T-cell (primary cell): ENCODE results near the gene ZBTB32. TPM values are rescaled to one million over a fixed set of nuclear protein-coding genes. Genes with fewer than 3 reads are reported as not detected.

Experiments
- ATAC-seq, 4 experiments: fragments of 200-7000 bp in 3 of 4; fragments of 150-1000 bp in 1 of 4; cut with Tn5 transposase; replicated peaks in 1 of 4; 1 replicate in 3 of 4; 2 replicates in 1 of 4; pipeline ENCODE4 v1.10.0; 2021; ENCODE audit warnings: moderate library complexity in 3 of 4, mild to moderate bottlenecking in 2 of 4, moderate number of reproducible peaks in 1 of 4
- CTCF ChIA-PET, 2 donors: fragments of 300-600 bp; sonication (Branson Sonifier 250); formaldehyde crosslinking; loops; one replicate each; lab custom pipeline; 2022; ENCODE audit warnings: antibody characterized with exemption in 2 of 2; lab: Charles Lee
- POLR2A ChIA-PET, 2 donors: fragments of 300-600 bp; sonication (Branson Sonifier 250); formaldehyde crosslinking; loops; one replicate each; lab custom pipeline; 2022; ENCODE audit warnings: antibody characterized with exemption in 2 of 2; lab: Charles Lee
- DNase-seq, 35 experiments: peaks; one replicate each; pipeline versions ENCODE4 v3.0.0 to v3.0.0-alpha.2; 2013 to 2023
- H3K27ac ChIP-seq: one replicate; pipeline ENCODE4 v1.5.1; 2013; ENCODE audit warnings: low read length
- H3K27me3 ChIP-seq, 2 experiments: replicated peaks in 1 of 2; 1 replicate in 1 of 2; 2 replicates in 1 of 2; pipeline versions ENCODE4 v1.6.1 to v1.7.0; 2013; ENCODE audit warnings: low read length in 1 of 2, mixed read lengths in 1 of 2; ENCODE audit not compliant: control insufficient read depth in 2 of 2, insufficient read depth in 2 of 2; ENCODE audit errors: extremely low read depth in 1 of 2
- H3K36me3 ChIP-seq, 2 donors: 1 replicate in 1 of 2; 2 replicates in 1 of 2; pipeline versions ENCODE4 v1.6.1 to v1.7.0; 2013; ENCODE audit warnings: low read length in 1 of 2; ENCODE audit not compliant: control insufficient read depth in 2 of 2, insufficient read depth in 1 of 2; ENCODE audit errors: extremely low read depth in 1 of 2
- H3K4me1 ChIP-seq, 2 experiments: 1 replicate in 1 of 2; 2 replicates in 1 of 2; pipeline versions ENCODE4 v1.6.1 to v1.7.0; 2013; ENCODE audit warnings: low read length in 2 of 2, mixed read lengths in 1 of 2; ENCODE audit not compliant: insufficient read depth in 2 of 2, control insufficient read depth in 1 of 2; ENCODE audit errors: extremely low read depth in 1 of 2
- H3K4me3 ChIP-seq, 2 donors: 1 replicate in 1 of 2; 2 replicates in 1 of 2; pipeline versions ENCODE4 v1.5.1 to v1.7.0; 2013; ENCODE audit warnings: mild to moderate bottlenecking in 2 of 2, low read length in 1 of 2, moderate library complexity in 1 of 2; ENCODE audit not compliant: control insufficient read depth in 1 of 2; ENCODE audit errors: extremely low read depth in 1 of 2
- H3K9me3 ChIP-seq: 2 replicates; pipeline ENCODE4 v1.7.0; 2013
- H3K27ac Mint-ChIP-seq, 2 donors: one replicate each; pipeline ENCODE4 v1.8.0; 2020 to 2021; ENCODE audit warnings: mild to moderate bottlenecking in 2 of 2, mixed read lengths in 2 of 2
- H3K27me3 Mint-ChIP-seq, 2 donors: one replicate each; pipeline ENCODE4 v1.8.0; 2021 to 2022; ENCODE audit warnings: mixed read lengths in 2 of 2
- H3K36me3 Mint-ChIP-seq: one replicate; pipeline ENCODE4 v1.8.0; 2021; ENCODE audit warnings: mixed read lengths
- H3K4me1 Mint-ChIP-seq, 3 donors: one replicate each; pipeline ENCODE4 v1.8.0; 2020 to 2022; ENCODE audit warnings: mixed read lengths in 3 of 3, mild to moderate bottlenecking in 1 of 3
- H3K4me3 Mint-ChIP-seq, 3 donors: one replicate each; pipeline ENCODE4 v1.8.0; 2020 to 2022; ENCODE audit warnings: mild to moderate bottlenecking in 3 of 3, mixed read lengths in 3 of 3, moderate library complexity in 3 of 3
- H3K9me3 Mint-ChIP-seq, 3 donors: one replicate each; pipeline ENCODE4 v1.8.0; 2020 to 2022; ENCODE audit warnings: mixed read lengths in 3 of 3
- WGBS: methylation state at CpG from one replicate; pipeline ENCODE4 v1.1.5; 2013; ENCODE audit warnings: missing lambda C conversion rate; ENCODE audit not compliant: insufficient coverage; 5-methylcytosine and 5-hydroxymethylcytosine counted together
- total RNA-seq, 35 experiments: library from RNA in 6 of 35; stranded (reverse) in 6 of 35; fragments of 120-200 nt in 1 of 35; gene quantifications; one replicate each; pipeline versions ENCODE4 v1.2.1 to v1.2.4 and lab custom pipeline; 2013 to 2026

The ZBTB32 gene
- total RNA-seq, 5 donors from 2014 or later (not counting 1 experiment from before 2014, with no cell fraction given), result 1.2 to 4.1 (median 2.0) TPM

GRCh38 chr19:35751839-35752745, 47.7 kb downstream of the ZBTB32 start:
- H3K9me3 ChIP-seq, result no peaks in the 10 kb centered on the region
- ATAC-seq (no peak), DNase-seq (no peak)
- peaks cover 0 to 17% of the 10 kb centered on the region in 2 experiments for H3K27me3 ChIP-seq
- H3K36me3 ChIP-seq, result peaks cover 3 to 27% of the 10 kb centered on the region in 2 donors
- H3K27ac ChIP-seq, result no peak overlapping the region
- H3K27ac Mint-ChIP-seq, result no peak overlapping the region
- CTCF ChIA-PET, result no interaction called here
- WGBS, result 97% methylated on average over 5 of the region's 14 CpGs
- H3K4me1 ChIP-seq, result peaks cover 19 to 45% of the 10 kb centered on the region in 2 experiments
- H3K36me3 Mint-ChIP-seq, result peaks cover 13% of the 10 kb centered on the region
- H3K4me3 Mint-ChIP-seq, result no peak overlapping the region
- no peak overlapping the region for H3K4me3 ChIP-seq
- no peaks in the 10 kb centered on the region for H3K9me3 Mint-ChIP-seq
- H3K27me3 Mint-ChIP-seq, result peaks cover 7 to 10% of the 10 kb centered on the region in 2 donors
- POLR2A ChIA-PET, result no interaction called here
- H3K4me1 Mint-ChIP-seq, result peaks cover 28 to 42% (median 34%) of the 10 kb centered on the region in 3 donors

- Histone ChIP-seq H3K4me3 (no peak overlapping the region), H3K27ac (no peak overlapping the region), H3K36me3 (peaks cover 3 to 27% of the 10 kb centered on the region in 2 donors), H3K27me3 (peaks cover 0 to 21% of the 10 kb centered on the region in 2 experiments), H3K9me3 (no peaks in the 10 kb centered on the region), H3K4me1 (peaks cover 23 to 48% of the 10 kb centered on the region in 2 experiments)
- ChIA-PET POLR2A (no interaction called here), CTCF (interaction anchor here in 1 of 2 donors (0.6 kb wide), 1 partner anchor 46 kb away, joined by 3 read pairs; no protein-coding TSS in a partner anchor)
- DNase-seq (no peak), ATAC-seq (no peak)
- Mint-ChIP-seq H3K27ac (no peak overlapping the region), H3K27me3 (peaks cover 7 to 10% of the 10 kb centered on the region in 2 donors), H3K4me3 (no peak overlapping the region), H3K4me1 (peaks cover 29 to 43% (median 42%) of the 10 kb centered on the region in 3 donors), H3K9me3 (no peaks in the 10 kb centered on the region), H3K36me3 (peaks cover 12% of the 10 kb centered on the region)
- WGBS, result 96% methylated on average over 12 of the region's 20 CpGs
Measured at GRCh38 chr19:35752746-35753350, 48.5 kb downstream of the ZBTB32 start.

DNA sequence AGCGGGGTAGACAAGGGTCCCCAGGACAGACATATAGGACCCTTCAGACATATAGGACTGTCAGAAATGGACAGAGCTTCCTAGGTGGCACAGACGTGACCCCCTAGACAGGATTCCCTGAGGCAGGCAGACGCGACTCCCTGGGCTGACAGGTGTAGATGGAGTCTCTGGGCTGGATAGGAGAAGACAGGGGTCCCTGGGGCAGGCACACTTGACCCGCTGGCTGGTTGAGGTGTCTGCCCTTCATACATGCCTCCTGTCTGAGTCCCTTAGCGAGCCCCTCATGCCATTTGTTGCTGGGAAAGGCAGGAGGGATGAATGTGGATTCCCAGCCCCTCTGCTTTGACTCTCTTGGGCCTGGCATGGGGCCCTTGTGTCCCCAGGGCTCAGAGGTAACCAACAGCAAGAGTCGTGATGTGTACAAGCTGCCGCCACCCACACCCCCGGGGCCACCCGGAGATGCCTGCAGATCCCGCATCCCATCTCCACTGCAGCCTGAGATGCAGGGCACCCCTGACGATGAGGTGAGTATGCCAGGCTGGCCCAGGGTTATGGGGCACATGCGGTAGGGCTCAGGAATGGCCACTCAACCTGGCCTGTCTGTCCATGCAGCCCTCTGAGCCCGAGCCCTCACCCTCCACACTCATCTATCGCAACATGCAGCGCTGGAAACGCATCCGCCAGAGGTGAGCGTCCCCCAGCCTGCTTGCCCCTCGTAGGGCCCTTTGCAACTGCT, 49.4 kb downstream of the ZBTB32 start:
- peaks cover 0 to 21% of the 10 kb centered on the region in 2 experiments for H3K27me3 ChIP-seq
- Mint-ChIP-seq H3K27ac (no peak overlapping the region), H3K4me1 (peaks cover 24 to 44% (median 37%) of the 10 kb centered on the region in 3 donors), H3K4me3 (no peak overlapping the region), H3K36me3 (peaks cover 9% of the 10 kb centered on the region), H3K9me3 (no peaks in the 10 kb centered on the region), H3K27me3 (peaks cover 7 to 10% of the 10 kb centered on the region in 2 donors)
- H3K4me1 ChIP-seq, result peaks cover 22 to 47% of the 10 kb centered on the region in 2 experiments
- CTCF ChIA-PET, result interaction anchor here (0.6 to 0.7 kb wide), 2 partner anchors 8 to 47 kb away, joined by 3 read pairs; partner anchors contain the start of gene PSENEN (in 1 of the 2)
- POLR2A ChIA-PET, result no interaction called here
- H3K4me3 ChIP-seq, result no peak overlapping the region
- H3K36me3 ChIP-seq, result peaks cover 3 to 27% of the 10 kb centered on the region in 2 donors
- H3K9me3 ChIP-seq, result no peaks in the 10 kb centered on the region
- no peak for ATAC-seq
- H3K27ac ChIP-seq, result no peak overlapping the region
- 94% methylated on average over 17 of the region's 20 CpGs for WGBS
- DNase-seq, result no peak

GRCh38 chr19:35754370-35755130, 50.2 kb downstream of the ZBTB32 start:
- 89% methylated on average over 6 of the region's 13 CpGs for WGBS
- ATAC-seq (no peak), DNase-seq (no peak)
- peaks cover 7 to 10% of the 10 kb centered on the region in 2 donors for H3K27me3 Mint-ChIP-seq
- H3K27ac ChIP-seq, result no peak overlapping the region
- H3K36me3 ChIP-seq, result peaks cover 3 to 30% of the 10 kb centered on the region in 2 donors
- peak overlapping the region in 2 of 3 donors; percentile 52 to 60 for H3K4me3 Mint-ChIP-seq
- H3K9me3 ChIP-seq, result no peaks in the 10 kb centered on the region
- no peaks in the 10 kb centered on the region for H3K9me3 Mint-ChIP-seq
- H3K27ac Mint-ChIP-seq, result no peak overlapping the region
- peaks cover 10% of the 10 kb centered on the region for H3K36me3 Mint-ChIP-seq
- H3K4me1 Mint-ChIP-seq, result peaks cover 28 to 45% (median 40%) of the 10 kb centered on the region in 3 donors
- ChIA-PET POLR2A (no interaction called here), CTCF (interaction anchor here in 1 of 2 donors (0.7 kb wide), 1 partner anchor 9 kb away, joined by 3 read pairs; the partner anchor contains the start of gene PSENEN)
- H3K4me1 ChIP-seq, result peaks cover 20 to 48% of the 10 kb centered on the region in 2 experiments
- H3K27me3 ChIP-seq, result peaks cover 0 to 21% of the 10 kb centered on the region in 2 experiments
- H3K4me3 ChIP-seq, result no peak overlapping the region

DNA sequence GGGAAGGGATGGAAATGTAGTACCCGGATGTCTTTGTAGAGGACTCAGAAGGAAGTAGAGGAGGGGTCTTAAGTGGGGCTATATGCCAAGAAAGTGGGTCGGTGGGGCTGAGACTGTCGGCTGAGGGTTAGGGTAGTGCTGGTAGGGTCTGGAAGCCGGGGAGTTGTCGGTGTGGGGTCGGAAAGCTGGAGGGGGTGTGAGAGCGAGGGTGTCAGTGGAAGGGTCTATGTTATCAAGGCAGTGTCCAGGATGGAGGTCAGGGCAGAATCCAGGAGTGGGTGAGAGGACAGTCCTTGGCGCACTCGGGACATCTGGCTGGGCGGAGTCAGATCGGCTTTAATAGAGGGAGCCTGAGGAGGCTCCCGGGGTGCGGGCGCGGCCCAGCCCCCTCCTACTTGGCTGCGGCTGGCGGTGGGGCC, 50.8 kb downstream of the ZBTB32 start:
- H3K4me3 ChIP-seq, result peak overlapping the region in 1 of 2 donors; percentile 47
- Mint-ChIP-seq H3K9me3 (no peaks in the 10 kb centered on the region), H3K4me1 (peaks cover 31 to 46% (median 36%) of the 10 kb centered on the region in 3 donors), H3K27ac (no peak overlapping the region), H3K4me3 (peak overlapping the region; percentile 29 to 60 (median 52)), H3K36me3 (peaks cover 13% of the 10 kb centered on the region), H3K27me3 (peaks cover 7 to 10% of the 10 kb centered on the region in 2 donors)
- POLR2A ChIA-PET, result no interaction called here
- peaks cover 0 to 21% of the 10 kb centered on the region in 2 experiments for H3K27me3 ChIP-seq
- H3K36me3 ChIP-seq, result peaks cover 3 to 35% of the 10 kb centered on the region in 2 donors
- DNase-seq (no peak), ATAC-seq (no peak)
- CTCF ChIA-PET, result no interaction called here
- peaks cover 20 to 47% of the 10 kb centered on the region in 2 experiments for H3K4me1 ChIP-seq
- H3K27ac ChIP-seq, result no peak overlapping the region
- H3K9me3 ChIP-seq, result no peaks in the 10 kb centered on the region
- WGBS, result 74% methylated on average over 17 of the region's 17 CpGs
